T-helper 9 cell (primary cell): ENCODE measurements around the gene TRIM17.

Source experiments
- DNase-seq: peaks from one replicate; pipeline ENCODE4 v3.0.0-alpha.2; 2020

The TRIM17 gene

DNA sequence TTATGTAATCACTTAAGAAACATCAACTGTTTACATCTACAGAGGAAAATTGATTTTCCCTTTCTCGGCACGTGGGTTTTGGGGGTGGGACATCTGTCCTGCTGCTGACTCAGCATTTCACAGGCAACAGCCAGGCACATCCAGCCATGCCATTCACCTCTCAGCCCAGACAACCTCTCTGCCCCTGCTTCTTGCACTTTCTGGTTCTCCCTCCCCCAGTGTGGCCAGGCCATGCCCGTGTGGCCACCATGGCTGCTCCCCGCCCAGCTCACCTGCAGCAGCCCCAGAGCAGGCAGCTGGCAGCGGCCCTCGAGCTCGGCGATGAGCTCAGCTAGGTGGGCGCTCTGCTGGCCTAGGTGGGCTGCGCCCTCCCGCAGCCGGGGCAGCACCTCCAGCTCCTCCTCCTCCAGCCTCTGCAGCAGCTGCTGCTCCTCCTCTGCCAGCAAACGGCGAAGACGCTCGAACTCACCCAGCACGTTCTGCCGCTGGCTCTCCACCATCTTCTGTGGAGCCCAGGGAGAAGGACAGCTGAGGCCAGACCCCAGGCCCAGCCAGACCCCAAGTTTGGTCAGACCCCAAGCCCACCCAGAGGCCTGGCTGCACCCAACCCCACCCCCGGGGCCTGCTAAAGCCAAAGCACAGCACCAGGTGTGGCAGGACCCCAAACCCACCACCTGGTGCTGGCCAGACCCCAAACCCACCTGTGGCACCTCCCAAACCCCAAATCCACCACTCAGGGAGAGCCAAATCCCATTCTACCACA, 15.8 kb downstream of the TRIM17 start:
- no peak for DNase-seq

DNA sequence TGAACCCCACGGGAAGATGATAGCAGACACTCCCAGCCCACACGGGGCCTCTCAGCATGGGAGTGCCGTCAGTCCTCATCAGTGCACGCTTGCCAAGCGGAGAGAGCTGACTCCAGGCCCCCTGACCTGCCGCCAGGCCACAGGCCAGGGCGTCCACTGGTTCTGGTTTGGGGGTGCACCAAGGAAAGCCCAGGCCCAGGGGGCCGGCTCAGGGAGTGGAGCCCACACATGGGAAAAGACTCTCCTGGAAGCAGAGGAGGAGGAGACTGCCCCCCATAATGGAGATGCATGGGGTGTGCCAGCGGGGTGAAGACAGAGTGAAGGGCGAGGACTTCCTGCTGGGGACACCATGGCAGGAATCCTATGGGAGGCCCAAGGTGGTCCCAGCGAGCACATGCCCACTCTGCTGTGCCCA, 16.4 kb downstream of the TRIM17 start:
- no peak for DNase-seq

- DNase-seq: no peak
Measured at GRCh38 chr1:228399531-228400236, 17.0 kb downstream of the TRIM17 start.

DNA sequence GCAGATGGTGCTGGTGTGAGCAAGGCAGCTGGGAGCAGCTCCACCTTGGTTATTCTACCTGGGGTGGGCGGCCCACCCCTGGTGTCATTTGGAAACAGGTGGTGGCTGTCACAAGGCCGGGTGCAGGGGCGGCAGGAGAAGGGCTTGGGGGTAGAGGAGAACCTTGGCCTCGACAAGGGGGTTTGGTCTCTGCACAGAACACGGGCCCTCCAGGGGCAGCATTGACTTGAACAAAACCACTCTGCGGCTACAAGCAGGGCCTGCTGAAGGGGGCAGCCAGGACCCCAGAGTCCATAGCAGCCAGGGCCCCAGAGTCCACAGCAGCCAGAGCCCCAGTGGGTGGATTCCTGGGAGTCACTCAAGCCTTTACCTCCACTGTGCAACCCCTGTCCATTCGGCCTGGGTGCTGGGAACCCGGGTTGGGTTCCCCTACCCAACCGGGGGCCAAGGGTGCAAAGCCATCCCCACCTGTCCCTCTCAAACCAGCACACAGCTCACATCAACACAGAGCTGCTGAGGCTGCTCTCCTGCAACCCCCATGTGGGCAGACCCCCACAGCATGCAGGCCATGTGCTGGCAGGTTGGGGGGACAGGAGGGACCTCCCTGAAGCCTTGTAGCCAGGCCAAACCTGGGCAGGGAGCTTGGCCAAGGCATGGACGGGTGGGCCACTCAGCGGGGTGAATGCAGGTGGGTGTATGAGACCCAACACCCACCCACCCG, 17.8 kb downstream of the TRIM17 start:
- no peak for DNase-seq

- no peak for DNase-seq
Measured at GRCh38 chr1:228397966-228398365, 18.7 kb downstream of the TRIM17 start.

GRCh38 chr1:228396770-228397662, 19.6 kb downstream of the TRIM17 start:
- no peak for DNase-seq

- no peak for DNase-seq
Measured at GRCh38 chr1:228394571-228395394, 21.9 kb downstream of the TRIM17 start.

- DNase-seq: no peak
Measured at GRCh38 chr1:228393811-228394570, 22.7 kb downstream of the TRIM17 start.

- DNase-seq: no peak
Measured at GRCh38 chr1:228393268-228393701, 23.4 kb downstream of the TRIM17 start.

GRCh38 chr1:228392111-228392936, 24.3 kb downstream of the TRIM17 start:
- DNase-seq: no peak

- no peak for DNase-seq
Measured at GRCh38 chr1:228391411-228392020, 25.1 kb downstream of the TRIM17 start.

DNA sequence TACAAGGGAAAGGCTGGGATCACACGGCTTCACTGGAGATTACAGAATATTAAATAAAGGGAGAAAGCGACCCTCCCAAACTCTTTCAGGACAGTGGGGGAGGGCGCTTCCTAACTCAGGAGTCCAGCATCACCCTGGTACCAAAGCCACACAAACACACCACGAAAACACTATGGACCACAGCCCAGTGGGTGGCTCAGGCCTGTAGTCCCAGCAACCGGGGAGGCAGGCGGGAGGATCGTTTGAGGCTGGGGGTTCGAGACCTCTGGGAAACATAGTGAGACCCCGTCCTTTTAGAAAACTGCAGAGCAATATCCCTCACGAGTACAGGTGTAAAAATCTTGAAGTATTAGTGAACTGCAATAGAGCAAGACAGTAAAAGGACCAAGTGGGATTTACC, 26.0 kb downstream of the TRIM17 start:
- no peak for DNase-seq

DNA sequence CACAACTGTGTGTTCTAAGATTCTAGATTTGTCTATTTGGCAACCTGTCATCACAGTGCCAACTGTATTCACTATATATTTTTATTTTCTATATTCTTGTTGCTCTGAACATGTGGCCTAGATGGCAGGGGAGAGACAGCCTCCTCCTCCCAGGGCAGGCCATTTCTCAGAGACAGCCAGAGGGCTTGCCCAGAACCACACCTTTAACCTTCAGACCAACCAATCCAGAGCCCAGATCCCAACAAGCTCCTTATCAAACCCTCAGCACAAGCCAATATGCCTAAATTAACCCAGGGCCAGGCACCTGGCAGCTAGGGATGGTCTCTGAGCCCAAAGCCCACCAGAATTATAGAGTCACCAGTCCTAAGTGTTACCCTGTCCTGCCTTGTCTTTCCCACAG, 29.3 kb downstream of the TRIM17 start:
- no peak for DNase-seq

GRCh38 chr1:228385232-228385631, 31.4 kb downstream of the TRIM17 start:
- DNase-seq: no peak

DNA sequence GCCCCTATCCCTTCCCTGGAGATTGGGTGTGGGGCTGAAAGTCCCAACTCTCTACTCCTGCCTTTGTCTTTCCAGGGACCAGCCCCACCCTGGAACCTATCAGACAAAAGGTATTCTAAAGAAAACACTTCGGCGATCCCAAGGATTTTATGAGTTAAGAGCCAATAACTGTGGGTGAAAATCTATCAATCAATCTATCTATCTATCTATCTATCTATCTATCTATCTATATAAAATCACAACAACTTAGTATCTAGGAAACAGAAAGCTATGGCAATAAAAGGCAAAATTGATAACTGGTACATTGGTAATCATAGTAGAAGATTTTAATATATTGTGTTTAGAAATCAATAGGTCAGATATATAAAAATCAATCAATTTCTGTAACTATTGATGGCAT, 32.9 kb downstream of the TRIM17 start:
- DNase-seq: no peak

GRCh38 chr1:228381356-228381755, 35.3 kb downstream of the TRIM17 start:
- no peak for DNase-seq

DNA sequence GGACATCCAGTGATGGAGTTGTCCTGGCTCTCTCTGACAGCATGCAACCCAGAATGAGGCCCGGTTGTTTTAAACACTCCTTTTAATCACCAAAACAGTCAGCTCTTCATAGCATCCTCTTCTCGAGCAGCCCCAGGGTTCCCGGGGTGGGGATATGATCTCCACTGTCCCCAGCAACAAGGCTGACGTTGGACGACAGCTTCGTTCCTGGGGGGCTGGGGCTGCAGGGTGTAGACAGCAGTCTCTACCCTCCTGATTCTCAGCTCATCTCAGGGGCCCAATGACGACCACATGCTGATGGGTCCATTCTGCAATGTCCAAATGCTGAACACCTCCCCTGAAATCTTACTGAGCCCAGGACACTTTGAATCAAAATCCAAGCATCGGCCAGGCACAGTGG, 37.0 kb downstream of the TRIM17 start:
- no peak for DNase-seq

- no peak for DNase-seq
Measured at GRCh38 chr1:228378873-228379460, 37.7 kb downstream of the TRIM17 start.
